ENCODE results near the gene FGFR1OP2.

DNA sequence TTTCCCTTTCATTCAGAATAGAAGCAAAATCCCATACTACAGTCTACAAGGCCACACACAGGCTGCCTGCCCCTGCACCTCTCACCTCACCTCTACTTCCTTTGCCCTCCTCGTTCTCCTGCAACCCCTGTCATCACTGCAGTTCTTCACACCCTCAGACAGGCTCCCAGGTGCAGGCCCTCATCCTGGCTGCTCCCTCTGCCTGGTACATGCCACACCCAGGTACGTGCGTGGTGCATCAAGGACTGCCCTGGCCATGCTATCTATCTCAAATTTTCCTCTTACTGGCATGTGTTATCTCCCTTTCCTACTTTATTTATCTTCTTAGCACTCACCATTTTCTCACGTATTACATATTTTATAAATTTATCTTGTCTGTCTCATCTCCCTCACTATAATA, 51.6 kb downstream of the FGFR1OP2 start:
- no peak for TF ChIP-seq POLR2A (IDR thresholded peaks at IDR 0.05)
- TF ChIP-seq, protein P1, sequence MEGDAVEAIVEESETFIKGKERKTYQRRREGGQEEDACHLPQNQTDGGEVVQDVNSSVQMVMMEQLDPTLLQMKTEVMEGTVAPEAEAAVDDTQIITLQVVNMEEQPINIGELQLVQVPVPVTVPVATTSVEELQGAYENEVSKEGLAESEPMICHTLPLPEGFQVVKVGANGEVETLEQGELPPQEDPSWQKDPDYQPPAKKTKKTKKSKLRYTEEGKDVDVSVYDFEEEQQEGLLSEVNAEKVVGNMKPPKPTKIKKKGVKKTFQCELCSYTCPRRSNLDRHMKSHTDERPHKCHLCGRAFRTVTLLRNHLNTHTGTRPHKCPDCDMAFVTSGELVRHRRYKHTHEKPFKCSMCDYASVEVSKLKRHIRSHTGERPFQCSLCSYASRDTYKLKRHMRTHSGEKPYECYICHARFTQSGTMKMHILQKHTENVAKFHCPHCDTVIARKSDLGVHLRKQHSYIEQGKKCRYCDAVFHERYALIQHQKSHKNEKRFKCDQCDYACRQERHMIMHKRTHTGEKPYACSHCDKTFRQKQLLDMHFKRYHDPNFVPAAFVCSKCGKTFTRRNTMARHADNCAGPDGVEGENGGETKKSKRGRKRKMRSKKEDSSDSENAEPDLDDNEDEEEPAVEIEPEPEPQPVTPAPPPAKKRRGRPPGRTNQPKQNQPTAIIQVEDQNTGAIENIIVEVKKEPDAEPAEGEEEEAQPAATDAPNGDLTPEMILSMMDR (IDR thresholded peaks at IDR 0.05) = no peak

Data from body of pancreas (tissue), 4 donors.